Hematopoietic multipotent progenitor cell (in vitro differentiated cells): ENCODE results near the gene MON2. TPM values are rescaled to one million over a fixed set of nuclear protein-coding genes. Genes with fewer than 3 reads are reported as not detected.
"Not testable (repeated sequence)": the region's sequence is repeated elsewhere in the genome, so short reads cannot be mapped to it uniquely, and the experiment has no call there.

Experiments
- DNase-seq, 3 donors: peaks; one replicate each; pipeline ENCODE4 v3.0.0-alpha.2; 2011 to 2015; ENCODE audit warnings: low read depth in 2 of 3, low spot score in 2 of 3
- total RNA-seq: library from RNA; depleted of rRNA; stranded (reverse); fragments of >200 nt; gene quantifications from one replicate; pipeline ENCODE4 v1.2.3, GENCODE V29; 2012

MON2 gene
- total RNA-seq, result 23.4 TPM

DNA sequence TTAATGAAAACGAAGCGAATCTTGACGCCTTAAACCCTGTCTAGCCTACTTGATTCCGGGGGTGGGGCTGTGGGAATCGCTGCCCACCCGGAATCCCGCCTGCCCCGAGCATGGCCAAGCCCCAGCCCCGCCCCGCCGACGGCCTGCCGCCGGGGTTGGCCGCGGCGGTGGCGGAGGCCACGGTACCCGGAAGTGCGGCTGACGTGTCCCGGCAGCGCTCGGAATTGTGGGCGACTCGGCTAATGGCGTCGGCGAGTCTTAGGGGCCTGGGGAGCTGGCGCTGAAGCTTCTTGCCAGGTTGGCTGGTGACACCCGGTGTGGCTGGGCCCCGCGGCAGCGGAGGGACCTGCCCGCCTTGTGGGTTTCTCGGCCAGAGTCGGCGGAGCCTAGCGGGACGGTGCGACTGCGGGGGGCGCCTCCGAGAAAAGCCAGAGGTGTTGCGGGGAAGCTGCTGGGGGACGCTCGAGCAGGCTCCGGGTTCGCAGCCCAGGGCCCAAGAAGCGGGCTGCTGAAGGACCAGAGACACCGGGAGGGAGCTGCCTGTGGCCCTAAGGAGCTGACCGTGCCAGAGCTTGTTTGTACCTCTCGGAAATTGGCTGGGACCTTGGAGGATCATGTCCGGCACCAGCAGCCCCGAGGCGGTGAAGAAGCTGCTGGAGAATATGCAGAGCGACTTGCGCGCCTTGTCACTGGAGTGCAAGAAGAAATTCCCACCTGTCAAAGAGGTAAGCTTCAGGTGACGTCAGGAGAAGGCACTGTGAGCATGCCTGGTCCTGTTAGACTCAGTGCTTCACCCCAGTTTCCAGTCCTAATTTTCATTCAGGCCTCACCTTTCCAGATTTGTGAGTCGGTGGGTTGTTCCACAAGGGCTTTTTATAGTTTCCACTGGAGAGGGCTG lies at the start of gene MON2:
MON2 (plus strand) TSS at position 233 of the 898 bp plus-strand sequence; CDS start at position 615, 382 bp downstream.
- DNase-seq, result peak; percentile 68 to 90 (median 86)

- DNase-seq, result no peak
These were observed 40.5 kb upstream of the MON2 start for GRCh38 chr12:62426089-62426488.

- no peak for DNase-seq
These were observed 37.2 kb upstream of the MON2 start for GRCh38 chr12:62429457-62429856.

GRCh38 chr12:62434494-62435302 lies 31.9 kb upstream of the MON2 start:
- DNase-seq, result peak in 2 of 3 donors; percentile 18 to 64

- peak in 2 of 3 donors; percentile 58 to 80 for DNase-seq
These were observed 31.1 kb upstream of the MON2 start for GRCh38 chr12:62435303-62436163.

DNA sequence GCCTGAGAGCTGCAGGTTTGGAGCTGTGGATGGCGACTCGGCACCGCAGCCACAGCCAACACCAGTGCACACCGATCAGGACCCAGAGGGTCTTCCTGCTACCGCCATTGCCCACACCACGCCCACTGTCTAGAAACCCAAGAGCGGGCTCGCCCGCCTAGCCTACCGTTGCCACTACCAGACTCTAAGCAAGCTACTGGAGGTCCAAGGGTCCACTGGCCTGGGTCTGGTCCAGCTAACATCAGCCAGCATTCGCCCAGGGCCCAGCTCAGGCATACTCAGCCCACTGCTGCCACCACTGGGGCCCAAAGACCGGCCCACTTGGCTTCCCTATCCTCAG lies 30.5 kb upstream of the MON2 start:
- DNase-seq, result no peak

GRCh38 chr12:62438098-62438692 lies 28.4 kb upstream of the MON2 start:
- peak in 2 of 3 donors; percentile 50 to 76 for DNase-seq

GRCh38 chr12:62446754-62447452 lies 19.7 kb upstream of the MON2 start:
- no peak for DNase-seq

DNA sequence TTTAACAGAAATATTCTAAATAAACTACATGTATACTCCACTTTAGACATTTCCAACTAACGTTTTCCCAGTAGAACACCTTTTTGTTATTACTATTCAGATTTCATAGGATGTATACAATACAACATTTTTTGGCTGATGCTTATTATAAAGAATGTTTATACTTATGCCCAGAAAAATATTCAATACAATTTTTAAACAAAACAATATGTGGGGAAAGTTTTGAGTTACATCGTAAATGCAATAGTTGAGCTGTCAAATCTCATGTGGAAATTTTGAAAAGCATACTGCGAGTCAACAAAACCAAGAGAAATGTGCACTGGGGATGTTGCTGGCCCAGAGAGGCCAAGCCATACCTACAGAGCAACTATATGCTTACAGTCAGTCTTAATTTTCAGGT lies 18.2 kb upstream of the MON2 start:
- DNase-seq, result no peak

DNA sequence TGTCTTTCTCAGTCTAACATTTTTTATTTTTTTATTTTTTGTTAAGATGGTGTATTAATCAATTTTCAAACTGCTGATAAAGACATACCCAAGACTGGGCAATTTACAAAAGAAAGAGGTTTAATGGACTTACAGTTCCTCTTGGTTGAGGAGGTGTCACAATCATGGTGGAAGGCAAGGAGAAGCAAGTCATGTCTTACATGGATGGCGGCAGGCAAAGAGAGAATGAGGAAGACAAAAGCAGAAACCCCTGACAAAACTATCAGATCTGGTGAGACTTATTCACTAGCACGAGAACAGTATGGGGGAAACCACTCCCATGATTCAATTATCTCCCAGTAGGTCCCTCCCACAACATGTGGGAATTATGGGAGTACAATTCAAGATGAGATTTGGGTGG lies 11.2 kb upstream of the MON2 start:
- not testable (repeated sequence) for DNase-seq

GRCh38 chr12:62458626-62459025 lies 8.0 kb upstream of the MON2 start:
- no peak for DNase-seq

DNA sequence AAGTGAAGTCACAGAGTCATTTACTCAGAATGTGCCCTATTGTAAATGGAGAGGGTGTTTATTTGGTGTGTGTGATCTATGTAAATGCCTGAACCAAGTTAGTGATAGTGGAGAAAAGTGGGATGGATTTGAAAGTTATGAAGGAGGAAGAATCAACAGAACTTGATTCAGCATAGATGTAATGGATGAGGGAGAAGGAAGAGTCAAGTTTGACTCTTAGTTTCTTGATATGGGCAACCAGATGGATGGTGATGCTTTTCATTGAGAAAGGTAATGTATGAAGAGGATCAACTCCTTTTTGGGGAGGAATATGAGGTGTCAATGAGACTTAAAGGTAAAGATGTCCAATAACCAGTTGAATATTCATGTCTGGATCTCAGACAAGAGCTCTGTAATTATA lies 6.7 kb upstream of the MON2 start:
- DNase-seq, result no peak

GRCh38 chr12:62461171-62461837 lies 5.3 kb upstream of the MON2 start:
- DNase-seq, result not testable (repeated sequence)

- not testable (repeated sequence) for DNase-seq
These were observed 3.4 kb upstream of the MON2 start for GRCh38 chr12:62463252-62463651.

DNA sequence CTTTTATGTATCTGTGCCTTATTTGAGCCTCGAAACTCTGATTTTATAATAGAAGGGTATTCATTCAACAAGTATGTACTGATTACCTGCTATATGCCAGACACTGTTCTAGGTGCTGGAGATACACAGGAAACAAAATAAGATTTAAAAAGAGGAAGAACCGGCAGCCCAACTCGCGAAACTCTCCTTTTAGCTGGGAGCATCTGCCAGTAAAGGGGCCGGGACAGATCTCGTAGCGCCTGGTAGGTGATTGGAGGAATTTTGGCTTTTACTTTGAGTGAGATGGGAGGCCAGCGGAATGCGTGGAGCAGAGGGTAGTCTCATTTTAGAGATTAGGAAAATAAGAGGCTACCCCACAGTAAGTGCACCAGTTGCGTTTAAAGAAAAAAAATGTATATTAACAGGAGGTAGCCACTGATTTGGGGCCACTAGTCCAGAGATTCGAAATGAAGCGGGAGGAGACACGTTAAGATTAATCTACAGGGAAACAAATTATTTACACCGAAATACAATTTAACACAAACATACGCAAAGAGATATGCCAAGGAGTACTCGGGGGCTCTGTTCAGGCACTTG lies 520 bp upstream of the MON2 start:
- peak in 2 of 3 donors; percentile 53 to 70 for DNase-seq

DNA sequence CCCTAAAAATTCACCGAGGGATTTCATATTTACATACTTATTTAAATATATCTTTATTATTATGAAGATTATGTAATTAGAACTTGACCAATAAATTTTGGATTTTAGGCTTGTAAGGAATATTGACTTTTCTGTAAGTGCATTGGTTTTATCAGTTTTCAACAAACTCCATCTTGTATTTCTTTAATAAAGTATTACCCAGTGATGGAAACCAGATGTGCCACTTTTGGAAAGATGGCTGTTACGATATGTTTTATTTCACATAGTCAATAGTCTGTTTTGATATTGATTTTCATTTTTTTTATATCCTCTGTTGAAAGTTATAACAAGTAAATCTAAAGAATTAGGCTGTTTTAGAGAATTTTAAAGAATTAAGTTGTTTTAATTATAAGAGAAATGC lies 1.8 kb downstream of the MON2 start:
- DNase-seq, result no peak

DNA sequence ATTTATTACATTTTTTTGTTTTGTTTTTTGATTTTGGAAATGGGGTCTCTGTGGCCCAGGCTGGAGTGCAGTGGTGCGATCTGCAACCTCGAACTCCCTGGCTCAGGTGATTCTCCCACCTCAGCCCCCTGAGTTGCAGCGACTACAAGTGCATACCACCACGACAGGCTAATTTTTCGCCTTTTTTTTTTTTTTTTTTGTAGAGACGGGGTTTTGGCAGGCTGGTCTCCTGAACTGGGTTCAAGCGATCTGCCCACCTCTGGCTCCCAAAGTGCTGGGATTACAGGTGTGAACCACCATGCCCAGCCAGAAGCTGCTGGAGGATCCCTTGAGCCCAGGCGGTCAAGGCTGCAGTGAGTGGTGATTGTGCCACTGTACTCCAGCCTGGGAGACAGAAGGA lies 2.3 kb downstream of the MON2 start:
- no peak for DNase-seq

- no peak for DNase-seq
These were observed 3.1 kb downstream of the MON2 start for GRCh38 chr12:62469704-62470103.

DNA sequence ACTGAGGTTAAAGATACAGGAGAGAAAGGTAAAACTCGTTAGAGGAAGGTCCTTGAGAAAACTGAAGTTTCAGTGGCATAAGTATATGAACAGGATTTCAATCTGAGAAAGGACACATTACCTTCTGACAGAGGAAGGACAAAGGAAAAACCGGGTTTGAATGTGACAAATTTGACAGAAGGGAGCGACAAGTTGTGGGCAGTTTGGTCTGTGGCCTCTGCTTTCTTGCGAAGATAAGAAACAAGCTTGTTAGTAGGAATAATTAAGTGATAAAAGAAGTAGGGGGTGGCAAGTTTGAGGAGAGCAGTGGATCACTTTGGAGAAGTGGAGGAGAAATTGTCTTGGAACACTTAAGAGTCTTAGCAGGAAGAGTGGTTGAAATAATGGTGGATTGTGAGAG lies 5.1 kb downstream of the MON2 start:
- peak in 1 of 3 donors; percentile 6 for DNase-seq
